GM12878 (cell line): ENCODE results near the gene NCKAP5L. TPM values are rescaled to one million over a fixed set of nuclear protein-coding genes. Genes with fewer than 3 reads are reported as not detected.

Source experiments
- BHLHE40 ChIP-seq, 2 experiments: fragments of 450-650 bp in 1 of 2; IDR thresholded peaks; 2 replicates each; pipeline ENCODE4 v1.6.1; 2011 to 2017; ENCODE audit warnings: low read depth in 2 of 2, borderline replicate concordance in 1 of 2, improper control_type of control experiment in 1 of 2, low read length in 1 of 2, mild to moderate bottlenecking in 1 of 2
- BMI1 ChIP-seq: fragments of 450-650 bp; IDR thresholded peaks from 2 replicates; pipeline ENCODE4 v1.6.1; 2016; ENCODE audit warnings: mild to moderate bottlenecking, moderate library complexity, borderline replicate concordance
- CHD4 ChIP-seq: fragments of 200-600 bp; sonication (generic); IDR thresholded peaks from 2 replicates; pipeline ENCODE4 v1.6.1; 2016; ENCODE audit warnings: mild to moderate bottlenecking
- E2F8 ChIP-seq: fragments of 450-650 bp; IDR thresholded peaks from 2 replicates; pipeline ENCODE4 v1.6.1; 2018; ENCODE audit warnings: mild to moderate bottlenecking, low read depth, moderate library complexity; ENCODE audit not compliant: partially characterized antibody
- NFXL1 ChIP-seq: fragments of 450-650 bp; IDR thresholded peaks from 2 replicates; pipeline ENCODE4 v1.6.1; 2017; ENCODE audit warnings: antibody characterized with exemption, mild to moderate bottlenecking, borderline replicate concordance
- NFYA ChIP-seq: IDR thresholded peaks from 2 replicates; pipeline ENCODE4 v1.6.1; 2011; ENCODE audit warnings: low read depth, mild to moderate bottlenecking, low read length, improper control_type of control experiment, borderline replicate concordance
- PRDM15 ChIP-seq: fragments of 450-650 bp; formaldehyde crosslinking; IDR thresholded peaks from 2 replicates; pipeline ENCODE4 v1.4.0; 2020; ENCODE audit warnings: mild to moderate bottlenecking, moderate library complexity
- RAD21 ChIP-seq: IDR thresholded peaks from 2 replicates; pipeline ENCODE4 v1.6.1; 2011; ENCODE audit warnings: mild to moderate bottlenecking, low read depth, low read length, moderate library complexity; ENCODE audit not compliant: insufficient read depth
- TAF1 ChIP-seq: IDR thresholded peaks from 2 replicates; pipeline ENCODE4 v1.6.1; 2011; ENCODE audit warnings: mild to moderate bottlenecking, low read depth, low read length, borderline replicate concordance
- ZBTB33 ChIP-seq: fragments of 450-650 bp; IDR thresholded peaks from 2 replicates; pipeline ENCODE4 v1.6.1; 2017; ENCODE audit warnings: mild to moderate bottlenecking
- ZNF217 ChIP-seq: fragments of 450-650 bp; IDR thresholded peaks from 2 replicates; pipeline ENCODE4 v1.6.1; 2017; ENCODE audit warnings: antibody characterized with exemption, mild to moderate bottlenecking
- polyA plus RNA-seq, 11 experiments: library from polyadenylated mRNA; depleted of rRNA in 4 of 11; unstranded in 6 of 11; stranded (reverse) in 5 of 11; fragments of >200 nt; fragmentation: Nextera tagmentation in 4 of 11; fragmentation: Illumina TruSeq in 1 of 11; extraction: Ambion mirVana in 4 of 11; extraction: Trizol in 1 of 11; gene quantifications; 1 replicate in 1 of 11; 2 replicates in 10 of 11; pipeline versions ENCODE4 v1.2.1 to v1.2.3, GENCODE V29; 2011 to 2016; ENCODE audit warnings: inconsistent platforms in 2 of 11, missing spikeins in 2 of 11, low read depth in 1 of 11
- total RNA-seq, 4 experiments: library from RNA; depleted of rRNA in 3 of 4; stranded (reverse); fragments of >200 nt in 3 of 4; fragmentation: Illumina TruSeq in 1 of 4; extraction: Trizol in 1 of 4; gene quantifications; 2 replicates each; pipeline versions ENCODE4 v1.2.1 to v1.2.3, GENCODE V29; 2013 to 2021
- TF ChIP-seq, protein P1 (sequence below): IDR thresholded peaks from 2 replicates; pipeline ENCODE4 v1.6.1; 2012; ENCODE audit warnings: low read depth, low read length, improper control_type of control experiment

NCKAP5L gene
- total and polyA plus RNA-seq, 10 of the 15 experiments (the other 5 are each of a cell fraction or from before 2014, with no cell fraction given), result 0.03 to 15.8 (median 4.4) TPM

- TF ChIP-seq ZBTB33 (no peak), CHD4 (no peak), BHLHE40 (IDR thresholded peaks at IDR 0.05; ENCODE audit: borderline replicate concordance in 1 of 2, low read depth in 2 of 2, low read length in 1 of 2) (no peak), NFYA (no peak), ZNF217 (no peak), BMI1 (no peak), PRDM15 (CRISPR knock-in tag) (no peak), TAF1 (no peak), RAD21 (no peak), NFXL1 (no peak), E2F8 (no peak)
- TF ChIP-seq, protein P1, sequence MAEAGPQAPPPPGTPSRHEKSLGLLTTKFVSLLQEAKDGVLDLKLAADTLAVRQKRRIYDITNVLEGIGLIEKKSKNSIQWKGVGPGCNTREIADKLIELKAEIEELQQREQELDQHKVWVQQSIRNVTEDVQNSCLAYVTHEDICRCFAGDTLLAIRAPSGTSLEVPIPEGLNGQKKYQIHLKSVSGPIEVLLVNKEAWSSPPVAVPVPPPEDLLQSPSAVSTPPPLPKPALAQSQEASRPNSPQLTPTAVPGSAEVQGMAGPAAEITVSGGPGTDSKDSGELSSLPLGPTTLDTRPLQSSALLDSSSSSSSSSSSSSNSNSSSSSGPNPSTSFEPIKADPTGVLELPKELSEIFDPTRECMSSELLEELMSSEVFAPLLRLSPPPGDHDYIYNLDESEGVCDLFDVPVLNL, result no peak
Observed at GRCh38 chr12:49868952-49869815, 41.0 kb upstream of the NCKAP5L start (continued).
